H1 (cell line): ENCODE results near the gene TMPRSS4. TPM values are rescaled to one million over a fixed set of nuclear protein-coding genes. Genes with fewer than 3 reads are reported as not detected.

ENCODE experiments used
- CTCF ChIA-PET: fragments of 300-600 bp; sonication (Branson Sonifier 250); formaldehyde crosslinking; loops from one replicate; lab custom pipeline; 2021; ENCODE audit not compliant: partially characterized antibody; lab: Charles Lee
- POLR2A ChIA-PET: fragments of 300-600 bp; sonication (Branson Sonifier 250); formaldehyde crosslinking; loops from one replicate; lab custom pipeline; 2021; ENCODE audit warnings: inconsistent platforms; ENCODE audit not compliant: partially characterized antibody; lab: Charles Lee
- DNase-seq, 2 experiments: peaks; one replicate each; pipeline versions ENCODE4 v3.0.0 to v3.0.0-alpha.2; 2010 to 2022; ENCODE audit warnings: low spot score in 2 of 2, low read depth in 1 of 2, mixed read lengths in 1 of 2
- FAIRE-seq: peaks from 2 replicates; lab custom pipeline; 2011; peaks lifted over from hg19 to GRCh38; lab: Jason Lieb, UNC
- H2AFZ ChIP-seq: 2 replicates; pipeline ENCODE4 v1.8.1; 2012; ENCODE audit warnings: low read length, inconsistent platforms
- H2AK5ac ChIP-seq: 2 replicates; pipeline ENCODE4 v1.6.1; 2013; ENCODE audit warnings: low read depth, low read length
- H2BK120ac ChIP-seq: replicated peaks from 2 replicates; pipeline ENCODE3; 2013; ENCODE audit warnings: low read depth, low read length, inconsistent platforms
- H2BK12ac ChIP-seq: 2 replicates; pipeline ENCODE4 v1.6.1; 2013; ENCODE audit warnings: low read depth, low read length
- H2BK15ac ChIP-seq: 2 replicates; pipeline ENCODE4 v1.6.1; 2013; ENCODE audit warnings: low read length
- H2BK20ac ChIP-seq: 2 replicates; pipeline ENCODE4 v1.6.1; 2013; ENCODE audit warnings: low read length
- H2BK5ac ChIP-seq: 2 replicates; pipeline ENCODE4 v1.6.1; 2013; ENCODE audit warnings: low read depth, low read length
- H3K14ac ChIP-seq: 2 replicates; pipeline ENCODE4 v1.6.1; 2013; ENCODE audit warnings: inconsistent platforms; ENCODE audit not compliant: insufficient read length
- H3K18ac ChIP-seq: 2 replicates; pipeline ENCODE4 v1.6.1; 2013; ENCODE audit warnings: low read length; ENCODE audit errors: extremely low read depth
- H3K23ac ChIP-seq: 2 replicates; pipeline ENCODE4 v1.6.1; 2013; ENCODE audit warnings: inconsistent platforms; ENCODE audit not compliant: insufficient read length
- H3K23me2 ChIP-seq: 2 replicates; pipeline ENCODE4 v1.6.1; 2013; ENCODE audit warnings: low read depth, low read length
- H3K27ac ChIP-seq: 2 replicates; pipeline ENCODE4 v1.6.1; 2011; ENCODE audit warnings: low read depth, low read length, inconsistent platforms
- H3K27me3 ChIP-seq, 4 experiments: replicated peaks in 1 of 4; 1 replicate in 1 of 4; 2 replicates in 3 of 4; pipeline versions ENCODE4 v1.6.1 to v1.8.1; 2011 to 2013; ENCODE audit warnings: low read length in 3 of 4, mild to moderate bottlenecking in 3 of 4, inconsistent platforms in 2 of 4, mixed read lengths in 2 of 4, moderate library complexity in 1 of 4; ENCODE audit not compliant: control insufficient read depth in 3 of 4, insufficient read depth in 3 of 4; ENCODE audit errors: extremely low read depth in 1 of 4
- H3K36me3 ChIP-seq, 4 experiments: 2 replicates each; pipeline versions ENCODE4 v1.6.1 to v1.8.1; 2011 to 2013; ENCODE audit warnings: mild to moderate bottlenecking in 4 of 4, low read length in 3 of 4, moderate library complexity in 2 of 4, control low read depth in 1 of 4, inconsistent platforms in 1 of 4; ENCODE audit not compliant: insufficient read depth in 4 of 4, control insufficient read depth in 2 of 4
- H3K4ac ChIP-seq: replicated peaks from 2 replicates; pipeline ENCODE3; 2013; ENCODE audit warnings: low read length, low read depth, mixed read lengths, inconsistent platforms; ENCODE audit not compliant: insufficient read length
- H3K4me1 ChIP-seq, 4 experiments: replicated peaks in 1 of 4; 1 replicate in 1 of 4; 2 replicates in 3 of 4; pipeline versions ENCODE4 v1.6.1 to v1.8.1; 2011 to 2013; ENCODE audit warnings: low read length in 3 of 4, inconsistent platforms in 2 of 4, mixed read lengths in 1 of 4; ENCODE audit not compliant: insufficient read depth in 4 of 4, control insufficient read depth in 3 of 4
- H3K4me2 ChIP-seq, 2 experiments: 2 replicates each; pipeline versions ENCODE4 v1.6.1 to v1.8.1; 2011 to 2013; ENCODE audit warnings: low read depth in 2 of 2, low read length in 2 of 2, control low read depth in 1 of 2, inconsistent platforms in 1 of 2, mild to moderate bottlenecking in 1 of 2; ENCODE audit not compliant: insufficient read depth in 1 of 2
- H3K4me3 ChIP-seq, 4 experiments: fragments of 200-600, 300-600 bp in 1 of 4; sonication (generic), shearing (Covaris generic), sonication (Bioruptor Twin) in 1 of 4; 2 replicates each; pipeline versions ENCODE4 v1.5.1 to v1.8.1; 2011 to 2016; ENCODE audit warnings: low read length in 4 of 4, low read depth in 3 of 4, control low read depth in 2 of 4, inconsistent platforms in 2 of 4, mild to moderate bottlenecking in 2 of 4, mixed read lengths in 1 of 4, moderate library complexity in 1 of 4; ENCODE audit not compliant: insufficient read depth in 2 of 4; ENCODE audit errors: extremely low read depth in 1 of 4
- H3K56ac ChIP-seq: replicated peaks from 2 replicates; pipeline ENCODE3; 2013; ENCODE audit warnings: low read depth, mild to moderate bottlenecking, mixed read lengths, low read length, inconsistent platforms; ENCODE audit not compliant: insufficient read length
- H3K79me1 ChIP-seq: 2 replicates; pipeline ENCODE4 v1.6.1; 2013; ENCODE audit warnings: low read depth, low read length, control low read depth
- H3K79me2 ChIP-seq, 2 experiments: 2 replicates each; pipeline versions ENCODE4 v1.6.1 to v1.8.1; 2012 to 2013; ENCODE audit warnings: low read length in 2 of 2, mild to moderate bottlenecking in 2 of 2, inconsistent platforms in 1 of 2; ENCODE audit not compliant: insufficient read depth in 2 of 2, control insufficient read depth in 1 of 2
- H3K9ac ChIP-seq, 4 experiments: replicated peaks in 1 of 4; 1 replicate in 1 of 4; 2 replicates in 3 of 4; pipeline versions ENCODE4 v1.6.1 to v1.8.1; 2011 to 2013; ENCODE audit warnings: low read depth in 3 of 4, low read length in 3 of 4, control low read depth in 2 of 4, mild to moderate bottlenecking in 2 of 4, moderate library complexity in 2 of 4, inconsistent platforms in 1 of 4; ENCODE audit errors: extremely low read depth in 1 of 4
- H3K9me3 ChIP-seq, 2 experiments: 2 replicates each; pipeline versions ENCODE4 v1.6.1 to v1.8.1; 2012 to 2013; ENCODE audit warnings: mild to moderate bottlenecking in 2 of 2, moderate library complexity in 2 of 2, control low read depth in 1 of 2, inconsistent platforms in 1 of 2, low read depth in 1 of 2, low read length in 1 of 2, mixed read lengths in 1 of 2; ENCODE audit not compliant: insufficient read depth in 2 of 2
- H4K20me1 ChIP-seq, 2 experiments: replicated peaks in 1 of 2; 2 replicates each; pipeline versions ENCODE3 to v1.8.1; 2011 to 2013; ENCODE audit warnings: inconsistent platforms in 2 of 2, low read length in 2 of 2, mild to moderate bottlenecking in 1 of 2; ENCODE audit not compliant: insufficient read depth in 2 of 2, control insufficient read depth in 1 of 2
- H4K5ac ChIP-seq: 2 replicates; pipeline ENCODE4 v1.6.1; 2013; ENCODE audit warnings: low read length, low read depth, mixed read lengths, inconsistent platforms; ENCODE audit not compliant: insufficient read length
- H4K8ac ChIP-seq: 2 replicates; pipeline ENCODE4 v1.8.0; 2013; ENCODE audit warnings: mild to moderate bottlenecking, moderate library complexity, low read length, inconsistent platforms; ENCODE audit not compliant: insufficient read depth; ENCODE audit errors: extremely low read depth
- H4K91ac ChIP-seq: replicated peaks from 2 replicates; pipeline ENCODE3; 2013; ENCODE audit warnings: low read length, mixed read lengths, inconsistent platforms; ENCODE audit not compliant: insufficient read length
- BACH1 ChIP-seq: IDR thresholded peaks from 2 replicates; pipeline ENCODE4 v1.6.1; 2012; ENCODE audit warnings: low read length, improper control_type of control experiment
- BRCA1 ChIP-seq: IDR thresholded peaks from 2 replicates; pipeline ENCODE4 v1.6.1; 2012; ENCODE audit warnings: low read depth, low read length, improper control_type of control experiment
- CBX8 ChIP-seq: fragments of 300-800, 300-1000 bp; sonication (generic); IDR thresholded peaks from 2 replicates; pipeline ENCODE4 v1.7.1; 2016; ENCODE audit warnings: low read depth, low read length, borderline replicate concordance
- GTF2F1 ChIP-seq: IDR thresholded peaks from 2 replicates; pipeline ENCODE4 v1.6.1; 2012; ENCODE audit warnings: low read depth, low read length, improper control_type of control experiment, borderline replicate concordance
- HDAC6 ChIP-seq: IDR thresholded peaks from one replicate; pipeline ENCODE4 v1.7.1; 2012; ENCODE audit warnings: low read depth, mild to moderate bottlenecking, inconsistent platforms, low read length, moderate library complexity
- JUND ChIP-seq: IDR thresholded peaks from 2 replicates; pipeline ENCODE4 v1.6.1; 2011; ENCODE audit warnings: mild to moderate bottlenecking, improper control_type of control experiment, low read length
- POU5F1 ChIP-seq: IDR thresholded peaks from 2 replicates; pipeline ENCODE4 v1.6.1; 2011; ENCODE audit warnings: low read depth, mild to moderate bottlenecking, low read length, moderate library complexity
- TAF1 ChIP-seq: IDR thresholded peaks from 2 replicates; pipeline ENCODE4 v1.6.1; 2011; ENCODE audit warnings: mild to moderate bottlenecking, low read depth, low read length
- TBP ChIP-seq: IDR thresholded peaks from 2 replicates; pipeline ENCODE4 v1.6.1; 2011; ENCODE audit warnings: low read depth, low read length, improper control_type of control experiment
- WGBS, 2 experiments: shearing (Covaris generic) in 1 of 2; methylation state at CpG; one replicate each; pipeline versions ENCODE4 v1.1.6 to v1.1.7; 2013 to 2015; ENCODE audit warnings: low lambda C conversion rate in 2 of 2, mixed read lengths in 2 of 2, inconsistent platforms in 1 of 2, low coverage in 1 of 2, missing lambda C conversion rate in 1 of 2; ENCODE audit not compliant: insufficient replicate concordance in 2 of 2, insufficient coverage in 1 of 2, insufficient read length in 1 of 2; ENCODE audit errors: extremely low coverage in 1 of 2, missing lambda C conversion rate in 1 of 2; 5-methylcytosine and 5-hydroxymethylcytosine counted together
- polyA plus RNA-seq, 7 experiments: library from polyadenylated mRNA; depleted of rRNA in 3 of 7; stranded (reverse) in 5 of 7; unstranded in 2 of 7; fragments of >200 nt in 5 of 7; fragments of 200-250 nt in 2 of 7; gene quantifications; 1 replicate in 5 of 7; 2 replicates in 1 of 7; 4 replicates in 1 of 7; pipeline versions ENCODE4 v1.2.1 to v1.2.3, GENCODE V29; 2011 to 2013; ENCODE audit warnings: missing spikeins in 2 of 7, mixed read lengths in 2 of 7
- total RNA-seq: library from RNA; stranded (reverse); fragmentation: NEBNext Ultra II Directional; extraction: Animal tissue kit (Norgen Biotek cat#: 25700); gene quantifications from 2 replicates; pipeline ENCODE4 v1.2.1, GENCODE V29; 2021
- TF ChIP-seq, protein P1 (sequence below), 3 experiments: IDR thresholded peaks; 1 replicate in 2 of 3; 2 replicates in 1 of 3; pipeline versions ENCODE4 v1.5.1 to v1.6.1; 2011; ENCODE audit warnings: low read length in 3 of 3, mild to moderate bottlenecking in 3 of 3, inconsistent platforms in 2 of 3, low read depth in 1 of 3, moderate library complexity in 1 of 3; ENCODE audit not compliant: insufficient read depth in 1 of 3; ENCODE audit errors: control extremely low read depth in 1 of 3

The TMPRSS4 gene
- total and polyA plus RNA-seq, 2 of the 8 experiments (the other 6 are each of a cell fraction or from before 2014, with no cell fraction given), result 0.11 to 0.58 TPM

DNA sequence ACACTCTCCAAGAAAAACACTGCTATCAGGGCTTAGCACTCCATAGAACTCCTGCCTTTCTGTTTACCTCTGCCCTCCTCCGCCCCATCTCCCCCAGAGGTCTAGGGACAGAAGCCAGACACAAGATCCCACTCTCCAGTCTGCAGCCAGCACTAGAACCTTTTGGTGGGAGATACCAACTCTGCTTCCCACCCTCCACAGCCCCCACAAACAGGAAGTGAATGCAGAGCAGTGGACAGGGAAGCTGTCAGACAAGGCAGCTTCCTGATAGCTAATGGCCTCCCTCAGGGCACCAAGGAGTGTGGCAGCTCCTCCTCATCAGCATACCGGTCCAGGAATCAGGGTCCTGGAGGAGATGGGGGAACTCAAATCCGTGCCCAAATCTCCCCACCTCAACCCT lies 70.6 kb downstream of the TMPRSS4 start:
- Histone ChIP-seq H3K9ac (no peak overlapping the region), H4K91ac (no peak overlapping the region), H4K20me1 (peaks cover 0 to 3% of the 10 kb centered on the region in 2 experiments), H2AFZ (no peak overlapping the region), H3K23me2 (peaks cover 7% of the 10 kb centered on the region), H2BK12ac (peak overlapping the region; percentile 31; the same call in 1 of the 2 replicates), H3K23ac (no peak overlapping the region), H3K79me2 (no peaks in the 10 kb centered on the region), H3K18ac (no peak overlapping the region), H3K4me1 (peaks cover 0 to 31% (median 15%) of the 10 kb centered on the region in 4 experiments; a peak in 6 of 7 replicates), H3K4ac (peak overlapping the region; percentile 48), H3K36me3 (no peaks in the 10 kb centered on the region), H3K27me3 (peaks cover 8 to 51% (median 36%) of the 10 kb centered on the region in 4 experiments), H3K4me2 (no peak overlapping the region), H2BK15ac (no peak overlapping the region), H3K14ac (no peak overlapping the region), H3K56ac (no peak overlapping the region), H4K8ac (no peak overlapping the region), H2BK20ac (0 out of 2 replicates have a peak overlapping the region, but pooled peaks have one; percentile 40), H3K79me1 (no peaks in the 10 kb centered on the region), H2AK5ac (no peak overlapping the region), H2BK5ac (no peak overlapping the region), H3K9me3 (no peaks in the 10 kb centered on the region), H2BK120ac (no peak overlapping the region), H3K4me3 (no peak overlapping the region), H3K27ac (no peak overlapping the region), H4K5ac (no peak overlapping the region)
- POLR2A ChIA-PET, result no interaction called here
- WGBS, 2 experiments, result 61% methylated on average over 3 of the region's 3 CpGs; no CpG with 5 or more reads in 1 of the 2 experiments
- DNase-seq (no peak), FAIRE-seq (no peak)
- CTCF ChIA-PET, result interaction anchor here (0.8 to 12.7 kb wide), 7 partner anchors 10 to 329 kb away, joined by 3 to 245 read pairs (median 4); no protein-coding TSS in a partner anchor
- TF ChIP-seq HDAC6 (no peak), TBP (no peak), JUND (no peak), BRCA1 (no peak), GTF2F1 (no peak), TAF1 (no peak), POU5F1 (no peak), CBX8 (no peak), BACH1 (no peak)
- TF ChIP-seq, protein P1, sequence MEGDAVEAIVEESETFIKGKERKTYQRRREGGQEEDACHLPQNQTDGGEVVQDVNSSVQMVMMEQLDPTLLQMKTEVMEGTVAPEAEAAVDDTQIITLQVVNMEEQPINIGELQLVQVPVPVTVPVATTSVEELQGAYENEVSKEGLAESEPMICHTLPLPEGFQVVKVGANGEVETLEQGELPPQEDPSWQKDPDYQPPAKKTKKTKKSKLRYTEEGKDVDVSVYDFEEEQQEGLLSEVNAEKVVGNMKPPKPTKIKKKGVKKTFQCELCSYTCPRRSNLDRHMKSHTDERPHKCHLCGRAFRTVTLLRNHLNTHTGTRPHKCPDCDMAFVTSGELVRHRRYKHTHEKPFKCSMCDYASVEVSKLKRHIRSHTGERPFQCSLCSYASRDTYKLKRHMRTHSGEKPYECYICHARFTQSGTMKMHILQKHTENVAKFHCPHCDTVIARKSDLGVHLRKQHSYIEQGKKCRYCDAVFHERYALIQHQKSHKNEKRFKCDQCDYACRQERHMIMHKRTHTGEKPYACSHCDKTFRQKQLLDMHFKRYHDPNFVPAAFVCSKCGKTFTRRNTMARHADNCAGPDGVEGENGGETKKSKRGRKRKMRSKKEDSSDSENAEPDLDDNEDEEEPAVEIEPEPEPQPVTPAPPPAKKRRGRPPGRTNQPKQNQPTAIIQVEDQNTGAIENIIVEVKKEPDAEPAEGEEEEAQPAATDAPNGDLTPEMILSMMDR (IDR thresholded peaks at IDR 0.05; ENCODE audit: control extremely low read depth in 1 of 3, insufficient read depth in 1 of 3, low read depth in 1 of 3, low read length in 3 of 3), result no peak
